ENCODE measurements around the gene DNAAF1.
"Not testable (repeated sequence)": the region's sequence is repeated elsewhere in the genome, so short reads cannot be mapped to it uniquely, and the experiment has no call there.

The DNAAF1 gene

GRCh38 chr16:84214451-84215066 lies 69.5 kb downstream of the DNAAF1 start:
- DNase-seq: no peak

DNA sequence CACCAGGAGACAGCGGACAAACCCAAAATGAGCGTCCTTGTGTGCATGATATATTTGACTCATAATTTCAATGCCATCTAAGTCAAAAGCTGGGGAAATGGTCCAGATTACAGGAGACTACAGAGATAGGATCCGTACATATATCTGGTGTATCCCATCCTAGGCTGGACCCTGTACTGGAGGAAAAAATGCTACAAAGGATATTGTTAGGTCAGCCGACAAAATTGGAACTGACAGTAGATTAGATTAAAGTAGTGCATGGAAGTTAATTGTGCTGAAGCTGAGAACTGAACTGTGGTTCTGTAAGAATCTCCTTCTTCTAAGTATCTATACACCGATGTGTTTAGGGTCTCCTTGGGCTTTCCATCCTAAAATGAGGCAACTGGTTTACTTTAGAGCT lies 70.4 kb downstream of the DNAAF1 start:
- no peak for DNase-seq

- DNase-seq: not testable (repeated sequence)
Observed at GRCh38 chr16:84216144-84216543, 71.0 kb downstream of the DNAAF1 start.

GRCh38 chr16:84218176-84218823 lies 73.2 kb downstream of the DNAAF1 start:
- no peak for DNase-seq

GRCh38 chr16:84218956-84219355 lies 73.8 kb downstream of the DNAAF1 start:
- DNase-seq: no peak

DNA sequence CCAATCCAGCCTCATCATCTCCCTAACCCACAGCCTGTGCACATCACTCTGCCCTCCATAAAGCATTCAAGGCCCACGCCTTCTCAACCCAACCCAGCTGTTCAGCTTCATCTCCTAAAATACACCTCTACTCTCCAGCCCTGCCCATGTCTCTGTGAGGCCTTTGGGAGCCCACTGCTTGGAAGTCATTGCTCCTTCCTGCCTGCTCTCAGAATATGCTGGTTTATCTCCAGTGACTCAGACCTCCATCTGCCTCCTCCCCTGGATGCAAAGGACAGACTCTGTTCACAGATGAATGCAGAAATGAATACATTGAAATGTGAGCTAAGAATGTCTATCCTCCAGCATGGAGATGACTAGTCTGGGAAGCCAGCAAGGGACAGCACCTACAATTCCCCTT lies 75.7 kb downstream of the DNAAF1 start:
- DNase-seq: no peak

GRCh38 chr16:84223456-84223855 lies 78.3 kb downstream of the DNAAF1 start:
- DNase-seq: no peak

DNA sequence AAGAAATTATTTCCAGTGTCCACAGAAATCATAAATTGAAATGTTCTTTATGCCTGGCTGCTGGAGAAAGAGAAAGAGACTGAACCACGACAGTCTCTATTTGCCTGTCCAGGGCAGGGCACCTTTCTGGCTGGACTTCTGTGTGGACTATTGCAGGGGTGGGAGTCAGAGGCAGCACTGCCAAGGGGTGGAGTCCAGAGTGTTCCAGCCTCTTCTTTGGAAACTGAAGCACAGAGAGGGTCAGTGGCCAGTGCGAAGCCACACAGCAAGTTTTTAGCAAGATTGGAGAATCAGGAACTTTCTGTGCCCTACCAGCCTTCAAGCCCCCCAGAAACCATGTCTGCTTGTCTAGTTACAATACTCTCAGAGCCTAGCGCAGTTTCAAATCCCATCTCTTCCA lies 79.4 kb downstream of the DNAAF1 start:
- no peak for DNase-seq

DNA sequence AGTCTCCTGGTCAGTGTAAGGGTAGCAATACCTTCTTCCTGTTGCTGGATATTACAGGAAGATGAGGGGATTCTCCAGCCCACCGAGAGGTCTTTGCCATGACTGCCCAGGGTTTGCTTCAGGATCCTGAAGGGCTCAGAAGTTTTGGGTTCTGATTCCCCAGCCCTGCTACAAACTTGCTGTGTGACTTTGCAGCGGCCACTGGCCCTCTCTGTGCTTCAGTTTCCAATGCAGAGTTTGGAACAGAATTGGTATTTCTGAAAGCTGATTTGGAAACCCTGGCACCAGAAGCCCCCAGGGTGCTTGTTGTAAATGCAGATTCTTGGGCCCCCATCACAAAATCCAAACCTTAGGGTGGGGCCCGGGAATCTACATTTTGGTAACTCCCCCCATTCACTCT lies 80.0 kb downstream of the DNAAF1 start:
- no peak for DNase-seq

DNA sequence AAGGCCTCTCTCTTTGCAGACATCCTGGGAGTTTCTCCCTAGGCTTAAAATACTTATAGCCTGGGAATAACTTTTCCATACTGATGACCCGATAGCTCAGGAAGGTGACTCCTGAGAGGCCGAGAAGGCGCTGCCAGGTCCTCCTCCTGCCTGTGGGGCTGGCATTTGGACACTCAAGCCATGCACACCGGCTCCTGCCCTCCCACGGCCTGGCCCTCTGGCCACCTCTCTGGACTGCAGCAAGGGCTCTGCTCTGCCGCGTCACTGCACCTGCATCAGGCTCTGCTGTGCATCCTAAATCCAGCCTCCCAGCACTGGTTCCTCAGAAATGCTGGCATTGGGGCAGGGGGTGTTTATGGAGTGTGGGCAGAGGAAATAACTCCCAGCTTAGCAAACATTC lies 80.5 kb downstream of the DNAAF1 start:
- DNase-seq: no peak

DNA sequence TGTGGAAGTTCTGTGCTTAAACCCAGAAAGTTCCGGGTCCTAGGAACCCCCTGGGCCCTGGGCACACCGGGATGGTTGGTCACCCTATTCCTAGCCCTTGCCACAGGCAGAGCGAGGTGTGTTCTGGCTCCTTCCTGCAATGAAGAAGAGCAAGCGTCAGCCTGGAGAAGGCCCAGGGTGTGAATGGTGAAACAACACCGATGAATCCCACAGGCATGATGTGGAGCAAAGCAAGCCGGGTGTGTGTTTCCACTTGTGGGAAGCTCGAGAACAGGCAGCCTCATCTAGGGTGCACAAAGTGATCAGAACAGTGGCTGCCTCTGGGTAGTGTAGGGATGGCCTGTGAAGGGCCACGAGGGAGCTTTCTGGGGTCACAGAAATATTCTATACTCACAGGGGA lies 80.9 kb downstream of the DNAAF1 start:
- no peak for DNase-seq
